Measurements from ENCODE around the gene RYK. TPM values are rescaled to one million over a fixed set of nuclear protein-coding genes. Genes with fewer than 3 reads are reported as not detected.

Gene RYK
- total RNA-seq, 2 donors from 2014 or later, result 42.9 to 44.9 TPM

DNA sequence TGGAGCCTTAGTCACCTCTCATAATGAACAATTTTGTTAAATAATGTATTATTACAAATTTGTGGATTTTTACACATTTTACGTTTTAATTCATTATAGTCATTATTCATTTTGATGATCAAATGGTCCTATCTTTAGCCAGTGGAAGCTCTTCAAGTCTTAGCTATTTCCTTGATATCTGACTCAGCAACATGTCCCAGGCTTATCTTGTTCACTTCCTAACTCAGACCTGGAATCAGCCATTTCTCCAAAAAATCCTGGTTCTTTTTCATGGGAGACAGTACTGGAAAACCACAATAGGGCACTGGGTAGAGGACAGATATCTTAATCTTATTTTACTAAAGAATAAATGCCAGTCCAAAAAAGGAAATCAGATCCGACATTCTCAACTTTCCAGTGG, 56.4 kb downstream of the RYK start:
- no peaks in the 10 kb centered on the region for H3K27me3 Mint-ChIP-seq
- no peak overlapping the region for H3K4me3 Mint-ChIP-seq
- H3K36me3 Mint-ChIP-seq (ENCODE audit: low read depth), result no peaks in the 10 kb centered on the region
- H3K4me1 Mint-ChIP-seq, result peaks cover 4% of the 10 kb centered on the region
- no peak overlapping the region for H3K27ac Mint-ChIP-seq
- no peaks in the 10 kb centered on the region for H3K9me3 ChIP-seq (ENCODE audit: control insufficient read depth, low read length, poor library complexity, severe bottlenecking)
- no peak for DNase-seq
- ATAC-seq, result no peak

DNA sequence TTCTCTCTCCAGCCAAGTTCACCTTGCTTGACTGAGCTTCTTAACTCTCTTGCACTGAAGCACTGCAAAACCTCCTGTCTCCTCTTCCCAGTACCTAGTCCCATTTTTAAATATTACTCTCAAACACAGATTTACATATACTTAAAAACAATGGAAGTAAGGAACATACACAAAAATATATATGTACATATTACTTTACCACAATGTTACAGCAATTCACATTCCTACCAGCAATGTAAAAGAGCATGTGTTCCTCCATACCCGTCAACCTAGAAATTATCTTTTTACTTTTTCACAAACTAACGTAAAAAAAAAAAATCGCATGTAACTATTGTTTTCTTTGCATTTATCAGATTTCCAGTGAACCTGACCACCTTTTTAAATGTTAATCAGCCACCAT, 60.4 kb downstream of the RYK start:
- no peaks in the 10 kb centered on the region for H3K9me3 ChIP-seq (ENCODE audit: control insufficient read depth, low read length, poor library complexity, severe bottlenecking)
- Mint-ChIP-seq H3K36me3 (ENCODE audit: low read depth) (no peaks in the 10 kb centered on the region), H3K27me3 (no peaks in the 10 kb centered on the region), H3K4me3 (no peak overlapping the region), H3K27ac (peak overlapping the region; percentile 16), H3K4me1 (peaks cover 2% of the 10 kb centered on the region)
- ATAC-seq, result no peak
- no peak for DNase-seq

DNA sequence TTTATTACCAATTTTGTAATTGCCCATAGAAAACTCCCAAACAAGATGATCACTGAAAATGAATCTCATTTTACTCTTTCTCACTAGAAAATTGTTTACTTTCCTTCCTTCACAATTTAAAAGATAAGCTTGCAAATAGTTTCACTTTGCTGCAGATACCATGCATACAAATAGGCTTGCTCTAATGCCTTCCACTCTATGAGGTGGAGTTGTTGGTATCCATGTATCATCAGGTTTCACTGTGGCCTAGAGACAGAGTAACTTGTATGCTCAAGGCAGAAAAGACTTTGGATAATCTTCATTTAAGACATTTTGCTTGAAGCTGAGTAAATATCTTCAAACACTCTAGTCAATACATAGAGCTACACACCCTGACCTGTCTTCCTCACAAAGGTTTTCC, 60.8 kb downstream of the RYK start:
- no peaks in the 10 kb centered on the region for H3K27me3 Mint-ChIP-seq
- H3K36me3 Mint-ChIP-seq (ENCODE audit: low read depth), result no peaks in the 10 kb centered on the region
- DNase-seq, result no peak
- H3K27ac Mint-ChIP-seq, result peak overlapping the region; percentile 16
- ATAC-seq, result no peak
- H3K4me1 Mint-ChIP-seq, result peaks cover 2% of the 10 kb centered on the region
- no peak overlapping the region for H3K4me3 Mint-ChIP-seq
- no peaks in the 10 kb centered on the region for H3K9me3 ChIP-seq (ENCODE audit: control insufficient read depth, low read length, poor library complexity, severe bottlenecking)

DNA sequence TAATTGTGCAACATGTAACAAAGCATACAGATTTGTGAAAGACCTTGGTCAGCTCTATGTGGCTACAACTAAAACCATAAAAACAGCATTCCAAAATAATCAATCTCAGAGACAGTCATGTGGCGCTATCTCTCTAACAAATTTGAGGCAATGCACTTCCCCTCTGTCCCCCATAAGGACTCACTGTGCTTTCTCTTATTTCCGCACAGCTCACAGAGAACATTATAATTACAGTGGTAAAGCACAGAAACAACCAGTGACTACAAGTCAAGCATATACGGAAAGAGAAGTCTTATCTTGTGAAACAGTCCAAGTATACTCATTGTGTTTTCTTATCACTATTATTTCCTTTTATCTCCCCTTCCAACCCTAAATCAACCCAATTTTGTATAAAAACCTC, 64.3 kb downstream of the RYK start:
- Mint-ChIP-seq H3K27me3 (no peaks in the 10 kb centered on the region), H3K4me3 (no peak overlapping the region), H3K36me3 (ENCODE audit: low read depth) (peaks cover 2% of the 10 kb centered on the region), H3K27ac (no peak overlapping the region), H3K4me1 (peaks cover 5% of the 10 kb centered on the region)
- no peak for DNase-seq
- ATAC-seq, result no peak
- no peaks in the 10 kb centered on the region for H3K9me3 ChIP-seq (ENCODE audit: control insufficient read depth, low read length, poor library complexity, severe bottlenecking)

DNA sequence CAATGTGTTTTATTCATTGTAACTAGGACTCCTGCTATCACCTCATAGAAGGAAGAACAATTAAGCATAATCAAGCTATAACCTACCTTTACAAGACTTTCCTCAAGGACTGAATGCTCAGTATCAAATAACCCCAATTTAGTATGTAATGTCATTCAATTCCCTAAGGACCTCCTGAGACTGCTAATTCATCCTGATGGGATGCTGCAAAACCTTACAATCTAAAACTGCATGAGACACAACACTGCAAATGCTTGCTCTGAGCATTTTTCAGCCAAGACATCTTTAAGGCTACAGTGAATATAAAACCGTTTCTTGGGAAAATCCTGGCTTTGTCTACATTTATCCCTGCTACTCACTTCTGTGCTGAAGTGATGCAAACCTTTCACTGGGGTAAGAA, 69.9 kb downstream of the RYK start:
- peaks cover 12% of the 10 kb centered on the region for H3K36me3 Mint-ChIP-seq (ENCODE audit: low read depth)
- H3K27ac Mint-ChIP-seq, result no peak overlapping the region
- peaks cover 6% of the 10 kb centered on the region for H3K4me1 Mint-ChIP-seq
- no peak overlapping the region for H3K4me3 Mint-ChIP-seq
- DNase-seq (no peak), ATAC-seq (no peak)
- H3K27me3 Mint-ChIP-seq, result no peaks in the 10 kb centered on the region
- no peaks in the 10 kb centered on the region for H3K9me3 ChIP-seq (ENCODE audit: control insufficient read depth, low read length, poor library complexity, severe bottlenecking)

DNA sequence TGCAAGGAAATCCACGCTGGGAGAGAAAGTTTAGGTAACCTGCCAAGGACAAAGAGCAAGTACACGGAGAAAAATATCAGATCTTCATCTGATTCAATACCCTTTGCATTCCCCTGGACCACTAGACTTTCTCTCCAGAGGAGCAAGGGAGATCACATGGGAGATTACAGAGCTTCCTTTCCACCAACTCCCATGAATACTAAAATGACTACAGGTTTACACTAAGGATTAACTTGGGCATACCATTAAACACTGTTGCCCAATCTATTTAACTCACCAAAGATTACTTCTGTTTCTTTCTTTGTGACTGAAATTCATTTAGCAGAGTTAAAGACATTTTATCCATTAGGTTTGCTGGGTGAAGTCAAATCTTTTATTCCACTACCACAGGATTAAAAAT, 71.2 kb downstream of the RYK start:
- no peak for ATAC-seq
- H3K4me3 Mint-ChIP-seq, result no peak overlapping the region
- H3K27me3 Mint-ChIP-seq, result no peaks in the 10 kb centered on the region
- no peaks in the 10 kb centered on the region for H3K9me3 ChIP-seq (ENCODE audit: control insufficient read depth, low read length, poor library complexity, severe bottlenecking)
- no peak for DNase-seq
- peaks cover 6% of the 10 kb centered on the region for H3K4me1 Mint-ChIP-seq
- H3K36me3 Mint-ChIP-seq (ENCODE audit: low read depth), result peaks cover 15% of the 10 kb centered on the region
- H3K27ac Mint-ChIP-seq, result no peak overlapping the region

DNA sequence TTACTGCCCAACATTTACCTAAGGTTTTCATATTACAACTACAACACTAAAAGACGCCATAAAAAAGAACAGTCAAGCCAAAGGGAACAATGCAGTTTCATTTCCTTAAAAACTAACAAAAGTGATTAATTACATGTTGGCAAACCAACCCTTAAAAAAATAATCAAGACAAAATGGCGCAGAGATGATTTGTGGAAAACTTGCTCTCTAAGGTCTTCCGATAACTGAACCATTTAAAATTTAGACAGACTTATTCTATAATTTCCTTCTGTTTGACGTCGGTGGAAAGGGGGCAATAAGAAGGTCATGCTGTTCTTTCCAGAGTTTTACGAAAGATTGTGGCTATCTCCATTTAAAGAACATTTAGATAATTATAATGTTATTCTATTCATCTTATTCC, 87.6 kb downstream of the RYK start:
- H3K4me3 Mint-ChIP-seq, result no peak overlapping the region
- H3K4me1 Mint-ChIP-seq, result peaks cover 6% of the 10 kb centered on the region

DNA sequence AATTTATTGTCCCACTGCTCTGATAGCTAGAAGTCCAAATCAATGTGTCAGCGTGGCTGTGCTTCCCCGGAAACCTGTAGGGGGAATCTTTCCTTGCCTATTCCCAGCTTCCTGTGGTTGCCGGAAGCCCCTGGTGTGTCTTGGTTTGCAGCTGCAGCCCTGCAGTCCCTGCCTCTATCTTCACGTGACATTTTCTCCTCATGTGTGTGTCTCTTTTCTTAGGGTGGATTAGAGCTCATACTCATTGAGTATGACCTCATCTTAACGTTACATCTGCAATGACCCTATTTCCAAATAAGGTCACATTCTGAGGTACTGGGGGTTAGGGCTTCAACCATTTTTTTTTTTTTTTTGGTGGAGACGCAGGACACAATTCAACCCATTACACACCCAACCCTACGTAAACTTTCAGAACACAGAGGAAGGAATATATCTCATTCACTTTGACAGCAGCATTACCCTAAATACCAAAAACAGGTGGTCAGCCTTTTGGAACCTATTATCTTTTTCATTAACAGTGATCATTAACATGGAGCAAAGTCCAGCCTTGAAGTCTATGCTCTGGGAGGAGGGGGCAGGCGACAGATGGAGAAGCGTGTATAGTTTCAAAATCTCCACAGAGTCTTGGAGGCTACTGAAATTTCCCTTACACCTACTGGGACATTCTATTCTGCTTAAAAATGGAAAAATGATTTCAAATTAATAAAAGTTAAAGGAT, 88.6 kb downstream of the RYK start:
- no peaks in the 10 kb centered on the region for H3K27me3 Mint-ChIP-seq
- ATAC-seq (no peak), DNase-seq (no peak)
- peaks cover 6% of the 10 kb centered on the region for H3K4me1 Mint-ChIP-seq
- no peak overlapping the region for H3K27ac Mint-ChIP-seq
- peaks cover 4% of the 10 kb centered on the region for H3K36me3 Mint-ChIP-seq (ENCODE audit: low read depth)
- no peak overlapping the region for H3K4me3 Mint-ChIP-seq
- no peaks in the 10 kb centered on the region for H3K9me3 ChIP-seq (ENCODE audit: control insufficient read depth, low read length, poor library complexity, severe bottlenecking)

More for the DNA sequence above, 87.6 kb downstream of the RYK start:
- H3K27ac Mint-ChIP-seq, result no peak overlapping the region
- H3K36me3 Mint-ChIP-seq (ENCODE audit: low read depth), result peaks cover 4% of the 10 kb centered on the region
- no peaks in the 10 kb centered on the region for H3K27me3 Mint-ChIP-seq
- DNase-seq (no peak), ATAC-seq (no peak)
- no peaks in the 10 kb centered on the region for H3K9me3 ChIP-seq (ENCODE audit: control insufficient read depth, low read length, poor library complexity, severe bottlenecking)

DNA sequence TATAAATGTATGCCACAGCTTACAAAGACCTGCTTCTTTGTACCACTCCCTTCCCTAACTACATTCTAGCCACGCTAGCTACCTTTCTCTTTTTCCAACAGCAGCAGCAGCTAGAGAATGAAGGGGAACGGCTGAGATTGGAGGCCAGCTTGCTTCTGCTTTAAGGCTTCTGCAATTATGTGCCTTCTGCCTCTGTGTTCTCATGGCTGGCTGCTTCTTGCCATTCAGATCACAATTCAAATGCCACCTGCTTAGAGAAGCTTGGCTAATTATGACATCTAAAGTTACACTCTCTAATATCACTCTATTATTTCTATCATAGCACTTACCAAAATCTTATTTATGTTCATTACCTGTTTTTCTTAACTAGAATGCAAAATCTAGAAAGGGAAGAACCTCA, 95.2 kb downstream of the RYK start:
- no peaks in the 10 kb centered on the region for H3K27me3 Mint-ChIP-seq
- H3K4me1 Mint-ChIP-seq, result no peaks in the 10 kb centered on the region
- ATAC-seq (no peak), DNase-seq (no peak)
- H3K27ac Mint-ChIP-seq, result no peak overlapping the region
- H3K4me3 Mint-ChIP-seq, result no peak overlapping the region
- peaks cover 13% of the 10 kb centered on the region for H3K36me3 Mint-ChIP-seq (ENCODE audit: low read depth)
- H3K9me3 ChIP-seq (ENCODE audit: control insufficient read depth, low read length, poor library complexity, severe bottlenecking), result no peaks in the 10 kb centered on the region

DNA sequence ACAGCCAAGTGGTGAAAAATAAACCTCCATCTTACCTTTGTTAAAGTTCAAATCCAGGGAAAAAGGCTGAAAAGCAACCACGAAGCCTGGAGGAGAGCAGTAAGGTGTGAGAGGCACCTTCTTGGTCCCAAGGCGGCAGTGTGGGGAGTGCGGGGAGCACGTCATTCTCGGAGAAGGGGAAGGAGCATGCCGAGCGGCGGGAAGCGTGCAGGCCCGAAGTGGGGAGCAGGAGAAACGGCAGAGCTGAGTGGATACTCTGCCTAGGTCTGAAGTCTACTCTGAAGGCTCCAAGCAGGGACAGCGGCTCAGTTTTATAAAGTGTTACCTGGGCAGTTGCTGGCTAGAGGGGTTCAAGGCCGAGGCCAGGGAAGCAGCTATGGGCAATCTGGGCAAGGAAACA, 96.9 kb downstream of the RYK start:
- Mint-ChIP-seq H3K4me1 (no peaks in the 10 kb centered on the region), H3K36me3 (ENCODE audit: low read depth) (peaks cover 16% of the 10 kb centered on the region), H3K4me3 (no peak overlapping the region), H3K27ac (no peak overlapping the region), H3K27me3 (no peaks in the 10 kb centered on the region)
- DNase-seq (no peak), ATAC-seq (no peak)
- no peaks in the 10 kb centered on the region for H3K9me3 ChIP-seq (ENCODE audit: control insufficient read depth, low read length, poor library complexity, severe bottlenecking)

DNA sequence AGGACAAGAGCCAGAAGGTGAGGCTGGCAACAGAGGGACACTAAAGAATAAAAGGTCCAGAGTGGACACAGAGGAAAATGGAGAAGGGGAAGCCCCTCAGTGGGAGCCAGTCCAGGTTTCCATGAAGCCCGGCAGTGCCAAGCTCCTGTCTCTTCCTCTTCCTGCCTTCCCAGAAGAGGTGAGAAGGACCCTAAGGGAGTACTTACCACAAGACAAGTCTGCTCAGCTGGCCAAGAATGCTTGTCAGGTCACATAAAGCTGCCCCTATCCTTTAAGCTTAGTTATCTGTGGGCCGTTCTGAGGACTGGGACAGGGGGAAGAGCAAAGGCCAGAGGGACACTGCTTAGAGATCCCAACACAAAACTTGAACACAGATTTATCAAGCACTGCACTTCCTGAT, 100.2 kb downstream of the RYK start:
- Mint-ChIP-seq H3K27me3 (no peaks in the 10 kb centered on the region), H3K4me3 (no peak overlapping the region), H3K4me1 (peaks cover 3% of the 10 kb centered on the region), H3K36me3 (ENCODE audit: low read depth) (peaks cover 20% of the 10 kb centered on the region), H3K27ac (no peak overlapping the region)
- DNase-seq, result no peak
- H3K9me3 ChIP-seq (ENCODE audit: control insufficient read depth, low read length, poor library complexity, severe bottlenecking), result no peaks in the 10 kb centered on the region
- ATAC-seq, result no peak

DNA sequence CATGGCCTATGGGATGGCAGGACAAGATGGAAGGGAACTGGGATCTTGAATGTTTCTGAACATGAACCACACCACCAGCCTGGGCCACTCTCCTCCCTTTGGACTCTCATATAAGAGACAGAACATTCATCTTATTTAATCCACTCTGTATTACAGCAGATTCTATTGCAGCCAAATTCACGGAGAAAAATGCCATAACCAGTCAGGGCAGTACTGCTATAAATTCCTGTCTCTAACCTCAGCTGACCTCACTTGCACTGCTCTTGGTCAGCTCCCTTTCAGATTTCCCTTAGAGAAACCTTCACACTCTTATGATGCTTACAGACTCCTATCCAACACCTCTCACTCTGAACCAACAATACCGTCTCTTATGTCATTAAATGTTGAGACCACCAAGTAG, 101.4 kb downstream of the RYK start:
- no peak for ATAC-seq
- no peaks in the 10 kb centered on the region for H3K27me3 Mint-ChIP-seq
- H3K4me1 Mint-ChIP-seq, result peaks cover 12% of the 10 kb centered on the region
- H3K27ac Mint-ChIP-seq, result no peak overlapping the region
- H3K36me3 Mint-ChIP-seq (ENCODE audit: low read depth), result peaks cover 11% of the 10 kb centered on the region
- H3K9me3 ChIP-seq (ENCODE audit: control insufficient read depth, low read length, poor library complexity, severe bottlenecking), result no peaks in the 10 kb centered on the region
- DNase-seq, result no peak
- no peak overlapping the region for H3K4me3 Mint-ChIP-seq

DNA sequence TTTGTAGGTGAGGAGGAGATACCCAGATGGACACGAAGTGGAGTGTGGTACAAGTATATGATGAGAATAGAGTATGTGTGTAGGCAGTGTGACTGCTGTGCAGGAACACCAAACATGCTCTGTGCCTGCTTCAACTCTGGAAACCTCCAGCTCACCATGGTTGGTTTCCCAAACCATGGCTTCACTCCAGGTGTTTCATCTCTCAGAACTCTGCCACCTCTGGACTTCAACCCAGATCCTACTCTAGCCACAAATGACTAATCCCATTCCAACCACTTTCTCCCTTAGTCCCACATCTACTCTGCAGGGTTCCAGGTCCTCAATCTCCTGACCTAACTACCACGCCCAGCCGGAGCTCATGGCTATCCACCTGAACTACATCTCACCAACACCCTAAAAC, 102.1 kb downstream of the RYK start:
- no peak overlapping the region for H3K4me3 Mint-ChIP-seq
- ATAC-seq (no peak), DNase-seq (no peak)
- H3K4me1 Mint-ChIP-seq, result peaks cover 12% of the 10 kb centered on the region
- peak overlapping the region; percentile 1 for H3K27ac Mint-ChIP-seq
- H3K36me3 Mint-ChIP-seq (ENCODE audit: low read depth), result peaks cover 10% of the 10 kb centered on the region
- H3K27me3 Mint-ChIP-seq, result no peaks in the 10 kb centered on the region
- no peaks in the 10 kb centered on the region for H3K9me3 ChIP-seq (ENCODE audit: control insufficient read depth, low read length, poor library complexity, severe bottlenecking)

DNA sequence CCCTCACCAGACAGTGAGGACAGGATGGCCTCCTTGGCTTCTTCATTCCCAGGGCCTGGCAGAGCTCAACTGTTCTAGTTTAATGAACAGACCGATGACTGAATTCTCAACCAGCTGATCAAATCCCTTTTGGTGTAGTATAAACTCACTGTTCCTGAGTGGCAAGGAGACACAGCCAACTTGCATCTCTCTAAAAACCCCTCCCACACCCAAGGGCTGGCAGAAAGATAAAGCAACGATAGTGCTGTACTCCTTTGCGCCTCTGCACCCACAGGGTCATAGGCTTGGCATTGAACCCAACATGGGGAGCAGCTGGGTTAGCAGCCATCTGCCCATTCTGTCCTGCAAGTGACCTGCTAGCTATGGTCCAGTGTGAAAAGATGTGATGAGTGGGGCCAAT, 103.2 kb downstream of the RYK start:
- H3K9me3 ChIP-seq (ENCODE audit: control insufficient read depth, low read length, poor library complexity, severe bottlenecking), result no peaks in the 10 kb centered on the region
- Mint-ChIP-seq H3K4me3 (no peak overlapping the region), H3K27me3 (no peaks in the 10 kb centered on the region), H3K4me1 (peaks cover 12% of the 10 kb centered on the region), H3K36me3 (ENCODE audit: low read depth) (peaks cover 9% of the 10 kb centered on the region), H3K27ac (no peak overlapping the region)
- ATAC-seq (no peak), DNase-seq (no peak)

All from T-helper 17 cell (primary cell).